Heart left ventricle (tissue), 16 donors: Measurements from ENCODE around the gene NRROS. TPM values are rescaled to one million over a fixed set of nuclear protein-coding genes. Genes with fewer than 3 reads are reported as not detected.

ENCODE experiments used
- ATAC-seq, 4 donors: fragments of 200-7000 bp; cut with Tn5 transposase; one replicate each; pipeline ENCODE4 v1.9.1; 2020 to 2022; ENCODE audit warnings: moderate library complexity in 4 of 4, mild to moderate bottlenecking in 3 of 4, moderate number of reproducible peaks in 1 of 4
- DNase-seq, 5 donors: peaks; one replicate each; pipeline ENCODE4 v3.0.0-alpha.2; 2020
- H3K27ac ChIP-seq, 12 donors: fragments of 200-600 bp; sonication (generic) in 4 of 12; one replicate each; pipeline versions ENCODE4 v1.5.0 to v1.8.0; 2016 to 2022; ENCODE audit warnings: mild to moderate bottlenecking in 2 of 12
- H3K27me3 ChIP-seq, 9 donors: fragments of 200-600 bp; sonication (generic) in 2 of 9; one replicate each; pipeline versions ENCODE4 v1.5.1 to v1.8.0; 2016 to 2022; ENCODE audit warnings: mild to moderate bottlenecking in 3 of 9
- H3K36me3 ChIP-seq, 9 donors: fragments of 200-600 bp; sonication (generic) in 2 of 9; one replicate each; pipeline versions ENCODE4 v1.5.0 to v1.8.0; 2018 to 2022; ENCODE audit warnings: mild to moderate bottlenecking in 2 of 9
- H3K4me1 ChIP-seq, 12 donors: fragments of 200-600 bp; sonication (generic) in 4 of 12; one replicate each; pipeline versions ENCODE4 v1.5.0 to v1.8.0; 2016 to 2022; ENCODE audit warnings: mild to moderate bottlenecking in 3 of 12
- H3K4me3 ChIP-seq, 12 donors: fragments of 200-600 bp; sonication (generic) in 4 of 12; one replicate each; pipeline versions ENCODE4 v1.5.0 to v1.8.0; 2017 to 2022; ENCODE audit warnings: mild to moderate bottlenecking in 9 of 12, moderate library complexity in 4 of 12
- H3K9me3 ChIP-seq, 12 donors: fragments of 200-600 bp; sonication (generic) in 4 of 12; one replicate each; pipeline versions ENCODE4 v1.5.0 to v1.8.0; 2016 to 2022; ENCODE audit warnings: mild to moderate bottlenecking in 1 of 12
- CTCF ChIP-seq, 12 donors: fragments of 200-600 bp; sonication (generic) in 4 of 12; IDR thresholded peaks; one replicate each; pipeline versions ENCODE4 v1.5.0 to v1.8.0; 2018 to 2022; ENCODE audit warnings: antibody characterized with exemption in 12 of 12, mild to moderate bottlenecking in 5 of 12
- POLR2A ChIP-seq, 2 donors: fragments of 450-650 bp; IDR thresholded peaks; one replicate each; pipeline ENCODE4 v1.6.1; 2017; ENCODE audit warnings: antibody characterized with exemption in 2 of 2, mild to moderate bottlenecking in 2 of 2, moderate library complexity in 2 of 2
- WGBS, 4 donors: extraction: QIAGEN DNeasy Blood & Tissue Kit in 2 of 4; methylation state at CpG; one replicate each; pipeline versions ENCODE4 v1.1.5 to v1.1.7; 2013 to 2018; 5-methylcytosine and 5-hydroxymethylcytosine counted together
- intact Hi-C, 10 donors: fragments of 100-400 bp; cut with DNase I; formaldehyde crosslinking; loops; one replicate each; pipeline versions ENCODE4 v1.11.1 to v1.14.2; 2022
- polyA plus RNA-seq, 2 donors: library from polyadenylated mRNA; stranded (reverse); fragments of 200-250 nt; gene quantifications; one replicate each; pipeline ENCODE4 v1.2.3, GENCODE V29; 2013
- total RNA-seq, 9 donors: library from RNA; depleted of rRNA in 2 of 9; stranded (reverse); fragments of >200 nt in 2 of 9; fragmentation: NEBNext Ultra II Directional in 3 of 9; extraction: Animal tissue kit (Norgen Biotek cat#: 25700) in 3 of 9; gene quantifications; one replicate each; pipeline versions ENCODE4 v1.1.0 to v1.2.4, GENCODE V29; 2016 to 2023
- donor health status: ischemic (EF 13 %, LVEDD 7.1; RV severe dilation, severe dysfunction).
- donor health status: healthy with polysubstance abuse.
- donor health status: DM: no; HTN: yes; CAD: no.
- donor health status: DM: no; HTN: no; CAD: no.
- donor health status: ischemic (EF 25% LVEDD 6.9; RV normal size, moderate dysfunction).
- donor health status: ischemic (EF 25% LVEDD 5.7; RV mildly dilated, moderate dysfunction).
- donor health status: healthy.
- donor health status: DM: yes; HTN: yes; CAD: no.
- donor health status: ischemic (EF 35%, LVEDD 5.7; RV mildly dilated, moderate dysfunction).
- donor health status: nonischemic (EF 11% LVEDD 7.7; RV severe dilation, severe dysfunction).
- donor health status: DM: yes; HTN: yes; CAD: no.
- donor health status: PGD.
- donor health status: ischemic (EF 29% LVEDD 5.4; RV normal size, mild dysfunction).
- donor health status: nonischemic (EF 23%, LVEDD 6.1; RV moderate dilation, normal function).

NRROS gene
- total and polyA plus RNA-seq, 11 donors: 1.4 to 23.8 (median 2.9) TPM

- 61 to 75% (median 68%) methylated on average over 5 of the region's 5 CpGs for WGBS, 4 donors
- H3K9me3 ChIP-seq: no peaks in the 10 kb centered on the region
- peaks cover 0 to 7% (median 0%) of the 10 kb centered on the region in 9 donors for H3K27me3 ChIP-seq
- TF ChIP-seq CTCF (IDR thresholded peaks at IDR 0.05) (no peak), POLR2A (IDR thresholded peaks at IDR 0.05) (no peak)
- H3K4me3 ChIP-seq: no peak overlapping the region
- H3K27ac ChIP-seq: no peak overlapping the region
- ATAC-seq (no peak), DNase-seq (no peak)
- intact Hi-C loops: no loop called here
- no peaks in the 10 kb centered on the region for H3K36me3 ChIP-seq
- H3K4me1 ChIP-seq: peaks cover 0 to 4% (median 0%) of the 10 kb centered on the region in 12 donors
Measured at GRCh38 chr3:196599734-196600128, 39.8 kb upstream of the NRROS start.

DNA sequence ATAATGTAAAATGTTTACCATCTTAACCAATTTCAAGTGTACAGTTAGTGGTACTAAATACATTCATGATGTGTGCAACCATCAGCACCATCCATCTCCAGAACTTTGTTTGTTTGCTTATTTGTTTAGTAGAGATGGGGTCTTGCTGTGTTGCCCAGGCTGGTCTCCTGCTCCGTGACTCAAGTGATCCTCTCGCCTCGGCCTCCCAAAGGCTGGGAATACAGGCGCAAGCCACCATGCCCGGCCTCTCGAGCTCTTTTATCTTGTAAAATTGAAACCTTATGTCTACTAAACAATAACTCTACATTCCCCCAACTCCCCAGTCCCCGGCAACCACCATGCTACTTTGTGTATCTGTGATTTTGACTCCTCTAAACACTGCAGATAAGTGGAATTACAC is 39.1 kb upstream of the NRROS start:
- H3K27me3 ChIP-seq: peaks cover 0 to 7% (median 0%) of the 10 kb centered on the region in 9 donors
- no peaks in the 10 kb centered on the region for H3K36me3 ChIP-seq
- H3K4me3 ChIP-seq: no peak overlapping the region
- 93 to 95% (median 94%) methylated on average over 7 of the region's 7 CpGs for WGBS, 4 donors
- H3K9me3 ChIP-seq: no peaks in the 10 kb centered on the region
- DNase-seq: no peak
- ATAC-seq: no peak
- no peak for TF ChIP-seq CTCF (IDR thresholded peaks at IDR 0.05)
- no peak for TF ChIP-seq POLR2A (IDR thresholded peaks at IDR 0.05)
- no peak overlapping the region for H3K27ac ChIP-seq
- intact Hi-C loops: no loop called here
- peaks cover 0 to 4% (median 0%) of the 10 kb centered on the region in 12 donors for H3K4me1 ChIP-seq

GRCh38 chr3:196602673-196603072 is 36.8 kb upstream of the NRROS start:
- 91 to 96% (median 93%) methylated on average over 6 of the region's 6 CpGs for WGBS, 4 donors
- DNase-seq (no peak), ATAC-seq (no peak)
- TF ChIP-seq POLR2A (IDR thresholded peaks at IDR 0.05) (no peak), CTCF (IDR thresholded peaks at IDR 0.05) (no peak)
- no peaks in the 10 kb centered on the region for H3K9me3 ChIP-seq
- H3K4me3 ChIP-seq: no peak overlapping the region
- no peaks in the 10 kb centered on the region for H3K36me3 ChIP-seq
- peaks cover 0 to 4% (median 0%) of the 10 kb centered on the region in 12 donors for H3K4me1 ChIP-seq
- no peak overlapping the region for H3K27ac ChIP-seq
- intact Hi-C loops: no loop called here
- H3K27me3 ChIP-seq: peaks cover 0 to 4% (median 0%) of the 10 kb centered on the region in 9 donors

DNA sequence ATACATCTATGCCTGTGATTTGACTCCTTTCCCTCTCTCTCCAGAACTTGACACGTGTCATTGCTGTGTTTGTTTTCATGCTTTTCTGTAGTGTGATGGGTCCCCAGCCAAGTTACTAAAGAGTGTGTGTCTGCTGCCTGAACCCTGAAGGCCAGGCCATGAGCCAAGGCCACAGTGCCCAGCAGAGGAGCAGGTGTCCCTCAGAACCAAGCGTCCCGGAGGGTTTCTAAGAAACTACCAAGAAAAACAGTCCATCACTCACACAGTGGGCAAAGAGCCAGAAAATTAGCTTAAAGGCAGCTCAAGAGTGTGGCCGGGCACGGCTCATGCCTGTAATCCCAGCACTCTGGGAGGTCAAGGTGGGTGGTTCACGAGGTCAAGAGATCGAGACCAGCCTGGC is 35.8 kb upstream of the NRROS start:
- H3K4me1 ChIP-seq: no peaks in the 10 kb centered on the region
- H3K27ac ChIP-seq: no peak overlapping the region
- 64 to 70% (median 66%) methylated on average over 7 of the region's 7 CpGs for WGBS, 4 donors
- H3K9me3 ChIP-seq: peaks cover 0 to 5% (median 0%) of the 10 kb centered on the region in 12 donors
- H3K36me3 ChIP-seq: no peaks in the 10 kb centered on the region
- no peak for TF ChIP-seq CTCF (IDR thresholded peaks at IDR 0.05)
- no peak for TF ChIP-seq POLR2A (IDR thresholded peaks at IDR 0.05)
- intact Hi-C loops: no loop called here
- no peak for ATAC-seq
- H3K27me3 ChIP-seq: peaks cover 0 to 4% (median 0%) of the 10 kb centered on the region in 9 donors
- no peak overlapping the region for H3K4me3 ChIP-seq
- no peak for DNase-seq
